ENCODE data around the gene DMD. TPM values are rescaled to one million over a fixed set of nuclear protein-coding genes. Genes with fewer than 3 reads are reported as not detected.

The DMD gene
- total and polyA plus RNA-seq, 2 of the 13 experiments (the other 11 are each of a cell fraction or from before 2014, with no cell fraction given): 17.6 to 25.9 TPM

- TF ChIP-seq ZNF629 (CRISPR knock-in tag; conservative IDR thresholded peaks at IDR 0.05) (no peak), ARNTL (CRISPR knock-in tag; IDR thresholded peaks at IDR 0.05) (no peak), ZBTB37 (CRISPR knock-in tag; IDR thresholded peaks at IDR 0.05) (no peak), GABPB1 (CRISPR knock-in tag; IDR thresholded peaks at IDR 0.05) (no peak), THRA (CRISPR knock-in tag; IDR thresholded peaks at IDR 0.05; ENCODE audit: borderline replicate concordance) (no peak)
Measured at GRCh38 chrX:32293962-32294700, 917.2 kb downstream of the DMD start (continued).

- no peak overlapping the region for H3K9ac ChIP-seq (ENCODE audit: insufficient read depth, low read depth, low read length)
- H3K27me3 ChIP-seq (ENCODE audit: control insufficient read depth in 1 of 2, insufficient read depth in 2 of 2, low read length in 2 of 2): no peaks in the 10 kb centered on the region
- no peaks in the 10 kb centered on the region for H3K36me3 ChIP-seq (replicated peaks in 1 of 2; ENCODE audit: control insufficient read depth in 1 of 2, insufficient read depth in 2 of 2, low read length in 2 of 2)
- ATAC-seq (no peak), FAIRE-seq (no peak), DNase-seq (ENCODE audit: low spot score) (no peak)
- 0% methylated on average over 2 of the region's 3 CpGs for WGBS (ENCODE audit: low lambda C conversion rate)
- no peak for TF ChIP-seq DNMT3B (CRISPR knock-in tag; conservative IDR thresholded peaks at IDR 0.05)
- TF ChIP-seq ZBTB1 (CRISPR knock-in tag; IDR thresholded peaks at IDR 0.05; ENCODE audit: borderline replicate concordance): no peak
- no peak for TF ChIP-seq ZNF256 (CRISPR knock-in tag; conservative IDR thresholded peaks at IDR 0.05)
- TF ChIP-seq KMT2B (CRISPR knock-in tag; IDR thresholded peaks at IDR 0.05): no peak
- no peak for TF ChIP-seq NR2C2 (CRISPR knock-in tag; IDR thresholded peaks at IDR 0.05; ENCODE audit: borderline replicate concordance)
- TF ChIP-seq XBP1 (CRISPR knock-in tag; IDR thresholded peaks at IDR 0.05): no peak
- TF ChIP-seq ZNF18 (CRISPR knock-in tag; IDR thresholded peaks at IDR 0.05; ENCODE audit: insufficient replicate concordance): no peak
- no peak for TF ChIP-seq ZNF460 (CRISPR knock-in tag; IDR thresholded peaks at IDR 0.05; ENCODE audit: borderline replicate concordance)
- TF ChIP-seq TBP (CRISPR knock-in tag; IDR thresholded peaks at IDR 0.05): no peak
- no peak for TF ChIP-seq FOSL1 (CRISPR knock-in tag; IDR thresholded peaks at IDR 0.05; ENCODE audit: borderline replicate concordance)
- POLR2A ChIA-PET: no interaction called here
- intact Hi-C loops (cut with micrococcal nuclease; ENCODE audit: unreplicated experiment): no loop called here
- H3K27ac ChIP-seq (ENCODE audit: extremely low read length, insufficient read depth, low read length): no peak overlapping the region
- no peak overlapping the region for H3K4me2 ChIP-seq (ENCODE audit: low read depth, low read length)
- no peaks in the 10 kb centered on the region for H3K4me1 ChIP-seq (ENCODE audit: insufficient read depth, low read length)
- in situ Hi-C loops (cut with HindIII; ENCODE audit: extremely low pct_ligation_motif_present, low pct_unique_long_range_greater_than_20kb): no loop called here
- no peaks in the 10 kb centered on the region for H3K9me3 ChIP-seq (ENCODE audit: low read length)
- H3K4me3 ChIP-seq (replicated peaks in 1 of 3; ENCODE audit: insufficient read depth in 1 of 3, low read depth in 2 of 3, low read length in 3 of 3): no peak overlapping the region
- H2AFZ ChIP-seq (ENCODE audit: low read length): no peak overlapping the region
- CTCF ChIA-PET (ENCODE audit: low intra/inter-chr PET ratio, low total read pairs): no interaction called here
- H3K79me2 ChIP-seq (ENCODE audit: insufficient read depth, low read length): no peaks in the 10 kb centered on the region
- no TSS peak for BruUV-seq (replicated peaks)
- no peaks in the 10 kb centered on the region for H4K20me1 ChIP-seq (ENCODE audit: insufficient read depth, low read length)
Measured at GRCh38 chrX:32289356-32289755, 922.0 kb downstream of the DMD start.

All from HepG2 (cell line).